Activated CD8-positive, alpha-beta T cell treated with anti-CD3 and anti-CD28 coated beads, Interleukin-2, amount 10 ng/mL, durations not matched to agents 7 days and 5 days (primary cell): ENCODE measurements around the gene OR10AD1. TPM values are rescaled to one million over a fixed set of nuclear protein-coding genes. Genes with fewer than 3 reads are reported as not detected.

ENCODE experiments used
- ATAC-seq: fragments of 150-1000 bp; cut with Tn5 transposase; one replicate; pipeline ENCODE4 v1.10.0; 2021; ENCODE audit warnings: moderate library complexity
- CTCF ChIA-PET: fragments of 350-600 bp; sonication (Branson Sonifier 250); formaldehyde crosslinking; loops from one replicate; lab custom pipeline; 2021; ENCODE audit warnings: antibody characterized with exemption; lab: Charles Lee
- POLR2A ChIA-PET: fragments of 350-600 bp; sonication (Branson Sonifier 250); formaldehyde crosslinking; loops from one replicate; lab custom pipeline; 2021; ENCODE audit warnings: antibody characterized with exemption; lab: Charles Lee
- DNase-seq: peaks from one replicate; pipeline ENCODE4 v3.0.0-alpha.2; 2020
- H3K27ac Mint-ChIP-seq: one replicate; pipeline ENCODE4 v1.8.0; 2021; ENCODE audit warnings: mild to moderate bottlenecking, mixed read lengths
- H3K27me3 Mint-ChIP-seq: one replicate; pipeline ENCODE4 v1.8.0; 2021; ENCODE audit warnings: low read depth, mixed read lengths
- H3K36me3 Mint-ChIP-seq: one replicate; pipeline ENCODE4 v1.8.0; 2021; ENCODE audit warnings: low read depth, mixed read lengths
- H3K4me1 Mint-ChIP-seq: one replicate; pipeline ENCODE4 v1.8.0; 2021; ENCODE audit warnings: low read depth, mixed read lengths
- H3K4me3 Mint-ChIP-seq: one replicate; pipeline ENCODE4 v1.8.0; 2021; ENCODE audit warnings: mild to moderate bottlenecking, mixed read lengths
- H3K9me3 Mint-ChIP-seq: one replicate; pipeline ENCODE4 v1.8.0; 2022; ENCODE audit warnings: mixed read lengths; ENCODE audit not compliant: insufficient read depth
- total RNA-seq, 2 experiments: library from RNA; stranded (reverse); gene quantifications; one replicate each; pipeline ENCODE4 v1.2.3, GENCODE V29; 2021

OR10AD1 gene
- total RNA-seq, 2 experiments from 2014 or later: not detected

DNA sequence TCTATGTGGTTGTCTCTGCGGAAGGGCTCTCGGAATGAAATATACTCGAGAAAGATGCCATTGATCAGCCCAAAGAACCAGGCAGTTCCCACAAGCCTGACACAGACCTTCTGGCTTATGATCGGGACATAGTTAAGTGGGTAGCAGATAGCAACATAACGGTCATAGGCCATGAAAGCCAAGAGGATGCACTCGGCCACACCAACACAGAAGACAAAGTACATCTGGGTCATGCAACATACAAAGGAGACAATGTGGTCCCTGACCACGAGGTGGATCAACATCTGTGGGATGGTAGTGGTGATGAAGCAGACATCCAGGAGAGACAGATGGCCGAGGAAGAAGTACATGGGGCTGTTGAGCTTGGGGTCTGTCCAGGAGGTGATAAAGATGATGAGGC lies 326 bp downstream of the OR10AD1 start:
- H3K27ac Mint-ChIP-seq: no peak overlapping the region
- peaks cover 52% of the 10 kb centered on the region for H3K36me3 Mint-ChIP-seq
- CTCF ChIA-PET: interaction anchor here (1.9 kb wide), 1 partner anchor 13 kb away, joined by 5 read pairs; no protein-coding TSS in a partner anchor
- peaks cover 22% of the 10 kb centered on the region for H3K9me3 Mint-ChIP-seq
- DNase-seq (no peak), ATAC-seq (no peak)
- H3K4me1 Mint-ChIP-seq: peaks cover 35% of the 10 kb centered on the region
- H3K4me3 Mint-ChIP-seq: no peak overlapping the region
- POLR2A ChIA-PET: interaction anchor here (0.6 to 1.2 kb wide), 2 partner anchors 9 to 243 kb away, joined by 3 read pairs; no protein-coding TSS in a partner anchor
- H3K27me3 Mint-ChIP-seq: no peaks in the 10 kb centered on the region

GRCh38 chr12:48201516-48201915 lies 1.6 kb downstream of the OR10AD1 start:
- H3K27ac Mint-ChIP-seq: no peak overlapping the region
- no peak overlapping the region for H3K4me3 Mint-ChIP-seq
- ChIA-PET POLR2A (interaction anchor here (1.0 kb wide), 1 partner anchor 19 kb away, joined by 3 read pairs; the partner anchor contains the start of gene CCDC184), CTCF (interaction anchor here (1.9 to 6.3 kb wide), 2 partner anchors 12 to 16 kb away, joined by 5 to 79 read pairs; partner anchors contain the start of gene CCDC184)
- peaks cover 12% of the 10 kb centered on the region for H3K9me3 Mint-ChIP-seq
- H3K36me3 Mint-ChIP-seq: peaks cover 46% of the 10 kb centered on the region
- DNase-seq (no peak), ATAC-seq (no peak)
- peaks cover 42% of the 10 kb centered on the region for H3K4me1 Mint-ChIP-seq
- no peaks in the 10 kb centered on the region for H3K27me3 Mint-ChIP-seq

DNA sequence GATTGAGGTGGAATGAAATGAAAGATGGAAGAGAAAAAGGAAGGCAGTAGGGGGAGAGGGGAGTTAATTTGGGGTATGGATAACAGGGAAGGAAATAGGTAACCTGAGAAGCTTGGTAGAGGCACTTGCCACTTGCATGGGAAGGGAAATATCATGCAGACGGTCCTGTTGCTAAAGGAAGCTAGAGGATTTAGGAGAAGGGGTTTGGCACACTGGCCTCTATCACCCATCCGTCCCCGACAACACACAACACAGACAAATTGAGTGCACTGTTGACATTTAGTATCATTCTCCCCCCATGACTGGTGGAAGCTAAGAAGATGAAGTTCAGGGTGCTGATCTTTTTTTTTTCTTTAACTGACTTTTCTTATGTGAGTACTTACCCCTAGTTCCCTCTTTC lies 2.0 kb downstream of the OR10AD1 start:
- POLR2A ChIA-PET: interaction anchor here (0.7 to 1.0 kb wide), 2 partner anchors 18 to 385 kb away, joined by 3 to 6 read pairs; partner anchors contain the start of gene CCDC184
- peaks cover 42% of the 10 kb centered on the region for H3K36me3 Mint-ChIP-seq

GRCh38 chr12:48199774-48200221 lies 3.3 kb downstream of the OR10AD1 start:
- ATAC-seq (no peak), DNase-seq (no peak)
- ChIA-PET CTCF (interaction anchor here (0.7 to 6.3 kb wide), 12 partner anchors 10 to 456 kb away, joined by 3 to 79 read pairs (median 4); partner anchors contain the start of genes CCDC184, TMEM106C and ZNF641), POLR2A (interaction anchor here (1.1 to 2.0 kb wide), 6 partner anchors 10 to 187 kb away, joined by 3 to 6 read pairs (median 3); partner anchors contain the start of gene ASB8)
- Mint-ChIP-seq H3K9me3 (peaks cover 6% of the 10 kb centered on the region), H3K27me3 (peaks cover 6% of the 10 kb centered on the region), H3K36me3 (peaks cover 42% of the 10 kb centered on the region), H3K4me3 (peak overlapping the region; percentile 76), H3K4me1 (peaks cover 42% of the 10 kb centered on the region), H3K27ac (peak overlapping the region; percentile 97)

More for the DNA sequence above, 2.0 kb downstream of the OR10AD1 start:
- H3K27me3 Mint-ChIP-seq: no peaks in the 10 kb centered on the region
- H3K4me3 Mint-ChIP-seq: no peak overlapping the region
- DNase-seq (no peak), ATAC-seq (no peak)
- H3K27ac Mint-ChIP-seq: no peak overlapping the region
- CTCF ChIA-PET: interaction anchor here (1.5 to 6.3 kb wide), 3 partner anchors 11 to 253 kb away, joined by 3 to 79 read pairs (median 5); partner anchors contain the start of gene CCDC184
- peaks cover 42% of the 10 kb centered on the region for H3K4me1 Mint-ChIP-seq
- peaks cover 11% of the 10 kb centered on the region for H3K9me3 Mint-ChIP-seq

DNA sequence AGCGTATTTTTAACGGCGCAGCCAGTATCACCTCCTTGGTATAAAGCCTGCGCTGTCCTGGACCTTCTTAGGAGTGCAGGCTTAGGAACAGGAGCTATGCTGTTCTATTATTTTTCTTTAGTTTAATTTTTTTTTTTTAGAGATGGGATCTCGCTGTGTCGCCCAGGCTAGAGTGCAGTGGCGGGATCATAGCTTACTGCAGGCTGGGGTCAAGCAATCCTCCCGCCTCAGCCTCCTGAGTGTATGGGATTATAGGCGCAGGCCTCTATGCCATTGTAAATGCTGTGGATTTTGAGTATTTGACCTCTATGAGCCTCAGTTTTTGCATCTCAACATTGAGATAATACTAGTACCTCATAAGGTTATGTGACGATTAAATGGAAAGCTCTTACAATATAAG lies 4.1 kb downstream of the OR10AD1 start:
- ChIA-PET CTCF (interaction anchor here (0.8 to 6.3 kb wide), 10 partner anchors 9 to 455 kb away, joined by 3 to 79 read pairs (median 10); partner anchors contain the start of genes ASB8, CCDC184 and TMEM106C), POLR2A (interaction anchor here (0.9 to 2.0 kb wide), 9 partner anchors 9 to 360 kb away, joined by 3 to 6 read pairs (median 3); partner anchors contain the start of gene ASB8)
- H3K27ac Mint-ChIP-seq: peak overlapping the region; percentile 97
- H3K4me3 Mint-ChIP-seq: peak overlapping the region; percentile 76
- H3K4me1 Mint-ChIP-seq: peaks cover 42% of the 10 kb centered on the region
- no peak for DNase-seq
- H3K27me3 Mint-ChIP-seq: peaks cover 12% of the 10 kb centered on the region
- peaks cover 6% of the 10 kb centered on the region for H3K9me3 Mint-ChIP-seq
- ATAC-seq: no peak
- H3K36me3 Mint-ChIP-seq: peaks cover 36% of the 10 kb centered on the region

- DNase-seq: peak; percentile 45
Observed at GRCh38 chr12:48198672-48198971, 4.5 kb downstream of the OR10AD1 start.

DNA sequence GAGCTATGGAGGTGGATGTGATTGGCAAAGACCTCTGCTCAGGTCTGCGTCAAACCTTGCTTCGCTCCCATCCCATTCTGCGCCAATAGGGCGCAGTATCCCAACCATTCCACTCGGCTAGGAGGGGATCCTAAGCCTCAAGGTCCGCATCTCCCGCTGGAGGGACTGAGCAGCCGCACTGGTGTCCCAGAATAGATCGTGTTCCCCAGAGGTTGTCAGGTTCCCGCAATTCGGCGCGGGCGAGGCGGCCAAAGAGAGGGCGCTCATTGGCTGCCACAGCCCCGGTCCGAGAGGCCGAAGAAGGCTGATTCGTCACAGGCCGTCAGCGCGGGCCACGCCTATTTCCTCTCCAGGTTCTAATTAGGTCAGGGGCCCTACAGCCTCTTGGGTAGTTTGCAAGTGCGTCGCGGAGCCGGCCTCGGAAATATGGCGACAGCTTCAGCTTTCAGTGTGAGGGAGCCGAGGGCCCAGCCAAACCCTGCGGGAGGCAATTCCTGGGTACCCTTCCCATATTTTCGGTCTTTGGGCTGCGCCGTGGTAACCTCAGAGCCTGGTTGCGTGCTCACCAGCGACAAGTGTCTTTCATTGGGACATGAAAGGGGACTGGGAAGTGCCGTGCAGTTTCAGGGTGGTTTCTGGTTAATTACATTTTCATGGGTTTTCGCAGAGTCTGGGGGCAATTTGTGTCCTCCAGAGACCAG lies 5.0 kb downstream of the OR10AD1 start:
- Mint-ChIP-seq H3K9me3 (peaks cover 6% of the 10 kb centered on the region), H3K27me3 (peaks cover 17% of the 10 kb centered on the region), H3K36me3 (peaks cover 31% of the 10 kb centered on the region), H3K4me1 (peaks cover 42% of the 10 kb centered on the region), H3K4me3 (peak overlapping the region; percentile 76), H3K27ac (peak overlapping the region; percentile 97)
- ChIA-PET CTCF (interaction anchor here (0.7 to 6.3 kb wide), 16 partner anchors 8 to 491 kb away, joined by 3 to 79 read pairs (median 4); partner anchors contain the start of genes ASB8 and CCDC184), POLR2A (interaction anchor here (0.8 to 2.0 kb wide), 9 partner anchors 9 to 359 kb away, joined by 3 to 8 read pairs (median 3); partner anchors contain the start of genes ASB8, CCDC184 and SENP1)
- ATAC-seq (peak; percentile 98), DNase-seq (peak; percentile 95)

More at GRCh38 chr12:48198672-48198971, 4.5 kb downstream of the OR10AD1 start:
- peaks cover 15% of the 10 kb centered on the region for H3K27me3 Mint-ChIP-seq
- H3K4me3 Mint-ChIP-seq: peak overlapping the region; percentile 76
- ChIA-PET CTCF (interaction anchor here (1.2 to 6.3 kb wide), 7 partner anchors 8 to 420 kb away, joined by 3 to 79 read pairs (median 15); partner anchors contain the start of genes ASB8 and CCDC184), POLR2A (interaction anchor here (0.9 to 2.0 kb wide), 7 partner anchors 16 to 360 kb away, joined by 3 to 6 read pairs (median 3); partner anchors contain the start of gene ASB8)
- H3K9me3 Mint-ChIP-seq: peaks cover 6% of the 10 kb centered on the region
- peak; percentile 24 for ATAC-seq
- H3K4me1 Mint-ChIP-seq: peaks cover 42% of the 10 kb centered on the region
- peaks cover 36% of the 10 kb centered on the region for H3K36me3 Mint-ChIP-seq
- peak overlapping the region; percentile 97 for H3K27ac Mint-ChIP-seq

DNA sequence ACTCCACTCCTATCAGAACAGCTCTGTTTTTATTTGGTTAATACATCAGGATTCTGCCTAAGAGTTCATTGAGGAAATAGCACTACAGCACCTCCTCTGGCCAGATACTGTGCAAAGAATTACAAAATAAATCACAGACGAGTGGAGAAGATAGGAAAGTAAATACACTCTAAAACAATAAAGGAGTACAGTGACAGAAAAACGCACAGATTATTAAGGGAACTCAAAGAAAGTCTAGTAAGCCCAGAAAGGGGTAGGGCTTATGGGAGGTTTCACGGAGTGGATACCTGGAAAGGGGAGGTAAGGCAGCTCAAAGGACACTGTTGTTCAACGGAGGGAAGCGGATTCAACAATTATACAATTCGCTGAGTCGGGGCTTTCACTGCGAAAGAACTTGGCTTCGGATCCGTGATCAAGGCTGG lies 5.5 kb downstream of the OR10AD1 start:
- H3K9me3 Mint-ChIP-seq: peaks cover 6% of the 10 kb centered on the region
- H3K36me3 Mint-ChIP-seq: peaks cover 28% of the 10 kb centered on the region

GRCh38 chr12:48194799-48195201 lies 8.3 kb downstream of the OR10AD1 start:
- Mint-ChIP-seq H3K4me1 (peaks cover 13% of the 10 kb centered on the region), H3K36me3 (peaks cover 4% of the 10 kb centered on the region), H3K9me3 (no peaks in the 10 kb centered on the region), H3K27me3 (peaks cover 34% of the 10 kb centered on the region), H3K4me3 (no peak overlapping the region), H3K27ac (no peak overlapping the region)
- ChIA-PET POLR2A (no interaction called here), CTCF (interaction anchor here (0.8 to 1.3 kb wide), 2 partner anchors 12 to 37 kb away, joined by 3 read pairs; partner anchors contain the start of genes ASB8 and CCDC184)
- no peak for DNase-seq
- no peak for ATAC-seq

More for the DNA sequence above, 5.5 kb downstream of the OR10AD1 start:
- ATAC-seq (peak; percentile 24), DNase-seq (peak; percentile 46)
- H3K27ac Mint-ChIP-seq: peak overlapping the region; percentile 97
- H3K4me3 Mint-ChIP-seq: peak overlapping the region; percentile 76
- peaks cover 40% of the 10 kb centered on the region for H3K4me1 Mint-ChIP-seq
- ChIA-PET POLR2A (interaction anchor here (0.6 to 1.5 kb wide), 7 partner anchors 8 to 807 kb away, joined by 3 to 8 read pairs (median 3); partner anchors contain the start of genes ASB8, CCDC184 and SENP1), CTCF (interaction anchor here (0.6 to 6.3 kb wide), 25 partner anchors 7 to 490 kb away, joined by 3 to 79 read pairs (median 4); partner anchors contain the start of genes ASB8 and CCDC184)
- peaks cover 20% of the 10 kb centered on the region for H3K27me3 Mint-ChIP-seq

GRCh38 chr12:48193623-48194022 lies 9.5 kb downstream of the OR10AD1 start:
- Mint-ChIP-seq H3K4me3 (no peak overlapping the region), H3K4me1 (peaks cover 7% of the 10 kb centered on the region), H3K9me3 (no peaks in the 10 kb centered on the region), H3K36me3 (peaks cover 2% of the 10 kb centered on the region), H3K27me3 (peaks cover 34% of the 10 kb centered on the region), H3K27ac (no peak overlapping the region)
- ChIA-PET CTCF (interaction anchor here (0.7 to 1.4 kb wide), 2 partner anchors 11 to 349 kb away, joined by 3 to 9 read pairs; partner anchors contain the start of gene CCDC184), POLR2A (no interaction called here)
- ATAC-seq (no peak), DNase-seq (no peak)

- ChIA-PET CTCF (interaction anchor here (1.3 to 1.4 kb wide), 2 partner anchors 10 to 43 kb away, joined by 3 to 9 read pairs; partner anchors contain the start of gene CCDC184), POLR2A (no interaction called here)
- no peaks in the 10 kb centered on the region for H3K9me3 Mint-ChIP-seq
- no peak for DNase-seq
- H3K4me1 Mint-ChIP-seq: peaks cover 7% of the 10 kb centered on the region
- no peak overlapping the region for H3K27ac Mint-ChIP-seq
- H3K4me3 Mint-ChIP-seq: no peak overlapping the region
- peaks cover 40% of the 10 kb centered on the region for H3K27me3 Mint-ChIP-seq
- no peak for ATAC-seq
- H3K36me3 Mint-ChIP-seq: no peaks in the 10 kb centered on the region
Observed at GRCh38 chr12:48192861-48193260, 10.2 kb downstream of the OR10AD1 start.
